GM12874 (cell line): ENCODE results near the gene FOXP2.

Source experiments
- TF ChIP-seq, protein P1 (sequence below): IDR thresholded peaks from 2 replicates; pipeline ENCODE4 v1.5.1; 2011; ENCODE audit warnings: low read depth, mild to moderate bottlenecking, control low read depth, low read length, moderate library complexity; ENCODE audit not compliant: insufficient read depth

FOXP2 gene

DNA sequence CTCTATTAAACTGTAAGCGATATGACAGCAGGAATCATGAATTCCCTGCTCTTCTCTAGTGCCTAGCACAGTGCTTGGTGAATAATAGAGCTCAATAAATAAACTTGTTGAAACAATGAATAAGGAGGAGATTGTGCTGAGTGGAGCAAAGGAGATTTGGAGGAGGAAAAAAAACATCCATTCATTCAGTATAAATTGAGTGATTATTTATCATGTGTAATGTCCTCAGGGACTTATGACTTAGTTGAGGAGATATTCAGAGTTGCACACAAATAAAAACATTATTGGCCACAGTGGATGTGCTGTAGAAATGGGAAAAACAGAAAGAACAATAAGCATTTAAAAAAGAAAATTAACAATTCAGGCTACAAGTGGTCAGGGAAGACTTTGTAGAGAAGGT, 125.7 kb downstream of the FOXP2 start:
- TF ChIP-seq, protein P1, sequence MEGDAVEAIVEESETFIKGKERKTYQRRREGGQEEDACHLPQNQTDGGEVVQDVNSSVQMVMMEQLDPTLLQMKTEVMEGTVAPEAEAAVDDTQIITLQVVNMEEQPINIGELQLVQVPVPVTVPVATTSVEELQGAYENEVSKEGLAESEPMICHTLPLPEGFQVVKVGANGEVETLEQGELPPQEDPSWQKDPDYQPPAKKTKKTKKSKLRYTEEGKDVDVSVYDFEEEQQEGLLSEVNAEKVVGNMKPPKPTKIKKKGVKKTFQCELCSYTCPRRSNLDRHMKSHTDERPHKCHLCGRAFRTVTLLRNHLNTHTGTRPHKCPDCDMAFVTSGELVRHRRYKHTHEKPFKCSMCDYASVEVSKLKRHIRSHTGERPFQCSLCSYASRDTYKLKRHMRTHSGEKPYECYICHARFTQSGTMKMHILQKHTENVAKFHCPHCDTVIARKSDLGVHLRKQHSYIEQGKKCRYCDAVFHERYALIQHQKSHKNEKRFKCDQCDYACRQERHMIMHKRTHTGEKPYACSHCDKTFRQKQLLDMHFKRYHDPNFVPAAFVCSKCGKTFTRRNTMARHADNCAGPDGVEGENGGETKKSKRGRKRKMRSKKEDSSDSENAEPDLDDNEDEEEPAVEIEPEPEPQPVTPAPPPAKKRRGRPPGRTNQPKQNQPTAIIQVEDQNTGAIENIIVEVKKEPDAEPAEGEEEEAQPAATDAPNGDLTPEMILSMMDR = no peak

DNA sequence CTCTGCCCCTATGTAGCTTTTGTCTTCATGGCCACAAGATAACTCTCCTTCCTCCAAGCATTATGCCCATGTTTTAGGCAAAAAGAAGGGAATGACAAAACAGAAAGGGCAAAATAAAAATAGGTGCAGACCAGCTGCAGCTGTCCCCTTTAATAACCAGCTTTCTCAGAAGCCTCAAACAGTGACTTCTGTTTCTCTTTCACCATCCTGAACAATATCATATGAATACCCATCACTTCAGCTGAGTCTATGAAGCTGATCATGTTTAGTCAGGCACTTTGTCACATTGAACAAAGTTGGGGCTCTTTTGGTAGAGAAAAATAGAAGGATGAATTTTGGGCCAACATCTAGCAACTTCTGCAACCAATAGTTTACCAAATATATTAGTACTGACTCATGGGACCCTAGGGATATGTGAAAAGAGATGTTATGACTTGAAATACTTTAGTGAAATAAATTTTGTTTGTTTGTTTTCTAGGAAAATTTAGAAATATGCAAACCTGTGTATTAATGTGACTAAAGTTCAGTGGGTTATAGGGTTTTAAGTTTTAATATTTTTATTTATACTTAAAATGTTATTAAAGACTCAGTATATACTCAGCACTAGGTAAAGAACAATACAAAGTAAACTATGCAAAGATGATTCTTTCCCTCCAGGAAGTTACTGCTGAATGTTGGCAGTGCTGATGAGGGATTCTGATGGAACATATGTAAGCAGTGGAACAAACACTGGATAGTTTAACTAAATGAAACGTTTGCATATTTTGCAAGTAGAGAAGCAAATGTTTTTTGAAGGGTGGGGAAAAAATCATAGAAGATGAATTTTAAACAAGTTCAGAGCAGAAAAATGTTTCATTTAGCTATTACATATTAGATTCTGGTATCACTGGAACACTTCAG, 133.7 kb downstream of the FOXP2 start:
- TF ChIP-seq, protein P1 = no peak

- TF ChIP-seq, protein P1 = no peak
Measured at GRCh38 chr7:114554781-114555537, 140.3 kb downstream of the FOXP2 start.

DNA sequence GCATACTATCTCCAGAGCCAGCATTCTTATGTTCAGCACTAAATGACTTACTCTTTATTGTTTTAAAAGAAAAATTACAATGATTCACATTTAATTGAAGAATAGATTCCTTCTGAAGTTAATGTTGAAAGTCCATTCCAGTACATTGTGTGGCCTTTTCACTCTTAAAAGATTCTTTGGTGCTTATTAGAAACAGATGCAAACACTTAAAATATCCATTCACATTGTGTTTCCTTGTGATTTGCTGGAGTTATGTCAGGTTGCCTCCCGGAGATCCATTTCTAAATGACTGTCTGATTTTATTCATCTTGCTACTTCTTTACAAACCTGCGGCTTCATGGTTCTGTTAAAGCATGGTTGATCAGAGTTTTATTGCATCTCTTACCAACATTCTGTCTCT, 152.8 kb downstream of the FOXP2 start:
- TF ChIP-seq, protein P1 = no peak

- TF ChIP-seq, protein P1 = no peak
Measured at GRCh38 chr7:114569220-114569619, 154.6 kb downstream of the FOXP2 start.

GRCh38 chr7:114574384-114574783, 159.8 kb downstream of the FOXP2 start:
- TF ChIP-seq, protein P1 = no peak

DNA sequence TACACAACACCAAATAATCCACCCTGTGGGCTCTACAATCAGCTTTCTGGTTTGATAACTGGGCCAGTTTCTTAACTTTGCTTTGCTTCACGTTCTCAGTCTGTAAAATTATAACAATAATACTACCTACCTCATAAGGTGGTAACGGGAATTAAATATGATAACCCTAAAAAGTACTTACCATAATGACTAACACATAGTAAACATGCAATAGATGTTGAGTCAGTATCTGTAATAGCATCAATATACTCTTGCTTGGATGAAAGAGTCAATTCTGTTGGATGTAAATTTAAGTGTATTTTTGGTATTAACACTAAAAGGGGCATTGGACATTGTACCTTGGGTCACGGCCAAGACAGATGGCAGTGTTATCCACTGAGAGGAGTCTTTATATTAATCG, 160.5 kb downstream of the FOXP2 start:
- TF ChIP-seq, protein P1 = no peak
